GM23248 (cell line): ENCODE measurements around the gene TRIO. TPM values are rescaled to one million over a fixed set of nuclear protein-coding genes. Genes with fewer than 3 reads are reported as not detected.

Experiments
- DNase-seq: peaks from one replicate; pipeline ENCODE4 v3.0.0-alpha.2; 2015
- H2AFZ ChIP-seq: fragments of 200-600 bp; sonication (generic); 2 replicates; pipeline ENCODE4 v1.6.1; 2016; ENCODE audit warnings: antibody characterized with exemption
- H3F3A ChIP-seq: fragments of 200-600 bp; sonication (generic); 2 replicates; pipeline ENCODE4 v1.6.1; 2016; ENCODE audit warnings: mild to moderate bottlenecking, antibody characterized with exemption, mixed run types; ENCODE audit not compliant: insufficient read depth
- H3K27ac ChIP-seq: fragments of 200-600 bp; sonication (generic); 2 replicates; pipeline ENCODE4 v1.5.1; 2016; ENCODE audit warnings: mild to moderate bottlenecking
- H3K27me3 ChIP-seq: fragments of 200-600 bp; sonication (generic); replicated peaks from 2 replicates; pipeline ENCODE4 v1.6.1; 2016; ENCODE audit warnings: mild to moderate bottlenecking; ENCODE audit not compliant: insufficient read depth
- H3K36me3 ChIP-seq: fragments of 200-600 bp; sonication (generic); 2 replicates; pipeline ENCODE4 v1.6.1; 2016; ENCODE audit warnings: low read depth, mild to moderate bottlenecking
- H3K4me1 ChIP-seq: fragments of 200-600 bp; sonication (generic); 2 replicates; pipeline ENCODE4 v1.6.1; 2016; ENCODE audit warnings: mild to moderate bottlenecking; ENCODE audit not compliant: insufficient read depth
- H3K4me2 ChIP-seq: fragments of 200-600 bp; sonication (generic); one replicate; pipeline ENCODE4 v1.6.1; 2016; ENCODE audit warnings: mild to moderate bottlenecking; ENCODE audit not compliant: unreplicated experiment
- H3K4me3 ChIP-seq: fragments of 200-600 bp; sonication (generic); 2 replicates; pipeline ENCODE4 v1.5.1; 2016; ENCODE audit warnings: mild to moderate bottlenecking
- H3K79me2 ChIP-seq: fragments of 200-600 bp; sonication (generic); 2 replicates; pipeline ENCODE4 v1.6.1; 2016; ENCODE audit warnings: mild to moderate bottlenecking; ENCODE audit not compliant: insufficient read depth
- H3K9ac ChIP-seq: fragments of 200-600 bp; sonication (generic); 2 replicates; pipeline ENCODE4 v1.6.1; 2016; ENCODE audit warnings: mild to moderate bottlenecking
- H3K9me2 ChIP-seq: fragments of 200-600 bp; sonication (generic); 2 replicates; pipeline ENCODE4 v1.6.1; 2016; ENCODE audit warnings: mixed run types, mild to moderate bottlenecking, moderate library complexity; ENCODE audit not compliant: insufficient read depth
- H3K9me3 ChIP-seq: fragments of 200-600 bp; sonication (generic); one replicate; pipeline ENCODE4 v1.6.1; 2017; ENCODE audit warnings: low read depth
- H4K20me1 ChIP-seq: fragments of 200-600 bp; sonication (generic); 2 replicates; pipeline ENCODE4 v1.6.0; 2016; ENCODE audit not compliant: insufficient read depth
- EZH2 ChIP-seq: fragments of 200-600 bp; sonication (generic); IDR thresholded peaks from 2 replicates; pipeline ENCODE4 v1.6.1; 2018; ENCODE audit warnings: antibody characterized with exemption, mild to moderate bottlenecking; ENCODE audit not compliant: insufficient read depth, poor library complexity, severe bottlenecking
- EZH2phosphoT487 ChIP-seq: fragments of 200-600 bp; sonication (generic); IDR thresholded peaks from 2 replicates; pipeline ENCODE4 v1.6.1; 2018; ENCODE audit warnings: antibody characterized with exemption, moderate library complexity, mild to moderate bottlenecking, low read depth; ENCODE audit not compliant: insufficient read depth
- WGBS, 2 experiments: methylation state at CpG; one replicate each; pipeline ENCODE4 v1.1.6; 2015 to 2017; ENCODE audit warnings: low lambda C conversion rate in 2 of 2, low coverage in 1 of 2; ENCODE audit errors: missing lambda C conversion rate in 2 of 2; 5-methylcytosine and 5-hydroxymethylcytosine counted together
- in situ Hi-C: fragments of 300-500 bp; cut with MboI; formaldehyde crosslinking; loops from 2 replicates; pipeline ENCODE4 v1.15.0; 2020
- polyA plus RNA-seq: library from polyadenylated mRNA; unstranded; fragments of >200 nt; fragmentation: Nextera tagmentation; extraction: Ambion mirVana; gene quantifications from 2 replicates; pipeline ENCODE4 v1.2.1, GENCODE V29; 2016
- total RNA-seq: library from RNA; depleted of rRNA; stranded (reverse); fragments of >200 nt; shearing (Covaris generic); gene quantifications from 2 replicates; pipeline ENCODE4 v1.2.3, GENCODE V29; 2014

Gene TRIO
- total and polyA plus RNA-seq, 2 experiments from 2014 or later: 28.1 to 198 TPM

GRCh38 chr5:14269395-14269794 lies 126.3 kb downstream of the TRIO start:
- H3K4me3 ChIP-seq: no peak overlapping the region
- H3K36me3 ChIP-seq: peaks cover 19% of the 10 kb centered on the region; the same call in 1 of the 2 replicates
- peaks cover 93% of the 10 kb centered on the region for H3F3A ChIP-seq
- no peaks in the 10 kb centered on the region for H3K9me2 ChIP-seq
- WGBS, 2 experiments: 78 to 93% methylated on average over 2 of the region's 2 CpGs
- H2AFZ ChIP-seq: no peak overlapping the region
- H3K4me2 ChIP-seq: peak overlapping the region; percentile 54
- peak overlapping the region; percentile 72 for H3K9ac ChIP-seq
- H3K4me1 ChIP-seq: peaks cover 89% of the 10 kb centered on the region
- no peak for TF ChIP-seq EZH2
- no peak for TF ChIP-seq EZH2phosphoT487
- in situ Hi-C loops: loop anchor here (25.0 kb wide), 1 partner anchor 282 kb away; no protein-coding TSS in a partner anchor
- peak overlapping the region; percentile 96 for H3K27ac ChIP-seq
- H4K20me1 ChIP-seq: no peaks in the 10 kb centered on the region
- H3K9me3 ChIP-seq: no peaks in the 10 kb centered on the region
- peaks cover 99% of the 10 kb centered on the region for H3K79me2 ChIP-seq
- no peak for DNase-seq
- H3K27me3 ChIP-seq: no peaks in the 10 kb centered on the region

GRCh38 chr5:14270209-14270702 lies 127.1 kb downstream of the TRIO start:
- Histone ChIP-seq H3K9me3 (no peaks in the 10 kb centered on the region), H3K27ac (peak overlapping the region; percentile 96), H3K36me3 (peaks cover 19% of the 10 kb centered on the region; the same call in 1 of the 2 replicates), H3K9ac (peak overlapping the region; percentile 72), H3K4me1 (peaks cover 84% of the 10 kb centered on the region), H3K9me2 (no peaks in the 10 kb centered on the region), H4K20me1 (no peaks in the 10 kb centered on the region), H2AFZ (no peak overlapping the region), H3K79me2 (peaks cover 99% of the 10 kb centered on the region), H3K4me3 (no peak overlapping the region), H3K27me3 (no peaks in the 10 kb centered on the region), H3K4me2 (peak overlapping the region; percentile 54), H3F3A (peaks cover 95% of the 10 kb centered on the region)
- in situ Hi-C loops: loop anchor here (25.0 kb wide), 1 partner anchor 283 kb away; no protein-coding TSS in a partner anchor
- 4 to 6% methylated on average over 3 of the region's 3 CpGs for WGBS, 2 experiments
- TF ChIP-seq EZH2phosphoT487 (no peak), EZH2 (no peak)
- DNase-seq: peak; percentile 82

GRCh38 chr5:14272548-14273205 lies 129.5 kb downstream of the TRIO start:
- H4K20me1 ChIP-seq: no peaks in the 10 kb centered on the region
- no peaks in the 10 kb centered on the region for H3K9me3 ChIP-seq
- DNase-seq: no peak
- no peak for TF ChIP-seq EZH2
- TF ChIP-seq EZH2phosphoT487: no peak
- H3K27me3 ChIP-seq: no peaks in the 10 kb centered on the region
- no peak overlapping the region for H3K4me3 ChIP-seq
- H3K79me2 ChIP-seq: peaks cover 100% of the 10 kb centered on the region
- 56% methylated on average over 4 of the region's 4 CpGs for WGBS, 2 experiments
- peak overlapping the region; percentile 96 for H3K27ac ChIP-seq
- H3K4me1 ChIP-seq: peaks cover 72% of the 10 kb centered on the region
- peak overlapping the region; percentile 9; the same call in 1 of the 2 replicates for H3K9ac ChIP-seq
- peak overlapping the region; percentile 9 for H3K4me2 ChIP-seq
- peaks cover 93% of the 10 kb centered on the region for H3F3A ChIP-seq
- no peaks in the 10 kb centered on the region for H3K9me2 ChIP-seq
- H3K36me3 ChIP-seq: peaks cover 31% of the 10 kb centered on the region; the same call in 1 of the 2 replicates
- in situ Hi-C loops: loop anchor here (25.0 kb wide), 1 partner anchor 285 kb away; no protein-coding TSS in a partner anchor
- no peak overlapping the region for H2AFZ ChIP-seq

- H2AFZ ChIP-seq: no peak overlapping the region
- H3K4me3 ChIP-seq: no peak overlapping the region
- no peaks in the 10 kb centered on the region for H3K9me2 ChIP-seq
- no peaks in the 10 kb centered on the region for H3K27me3 ChIP-seq
- in situ Hi-C loops: loop anchor here (25.0 kb wide), 1 partner anchor 286 kb away; no protein-coding TSS in a partner anchor
- peaks cover 32% of the 10 kb centered on the region; the same call in 1 of the 2 replicates for H3K36me3 ChIP-seq
- peak overlapping the region; percentile 9 for H3K4me2 ChIP-seq
- no peak overlapping the region for H3K9ac ChIP-seq
- TF ChIP-seq EZH2 (no peak), EZH2phosphoT487 (no peak)
- peaks cover 100% of the 10 kb centered on the region for H3K79me2 ChIP-seq
- peaks cover 91% of the 10 kb centered on the region for H3F3A ChIP-seq
- no peaks in the 10 kb centered on the region for H4K20me1 ChIP-seq
- WGBS, 2 experiments: 90 to 93% methylated on average over 7 of the region's 7 CpGs
- H3K27ac ChIP-seq: peak overlapping the region; percentile 96
- no peak for DNase-seq
- no peaks in the 10 kb centered on the region for H3K9me3 ChIP-seq
- peaks cover 70% of the 10 kb centered on the region for H3K4me1 ChIP-seq
Measured at GRCh38 chr5:14273207-14273767, 130.1 kb downstream of the TRIO start.
